ENCODE measurements around the gene MTIF3. TPM values are rescaled to one million over a fixed set of nuclear protein-coding genes. Genes with fewer than 3 reads are reported as not detected.

MTIF3 gene
- total RNA-seq, 1 experiment from 2014 or later: 42.0 TPM

DNA sequence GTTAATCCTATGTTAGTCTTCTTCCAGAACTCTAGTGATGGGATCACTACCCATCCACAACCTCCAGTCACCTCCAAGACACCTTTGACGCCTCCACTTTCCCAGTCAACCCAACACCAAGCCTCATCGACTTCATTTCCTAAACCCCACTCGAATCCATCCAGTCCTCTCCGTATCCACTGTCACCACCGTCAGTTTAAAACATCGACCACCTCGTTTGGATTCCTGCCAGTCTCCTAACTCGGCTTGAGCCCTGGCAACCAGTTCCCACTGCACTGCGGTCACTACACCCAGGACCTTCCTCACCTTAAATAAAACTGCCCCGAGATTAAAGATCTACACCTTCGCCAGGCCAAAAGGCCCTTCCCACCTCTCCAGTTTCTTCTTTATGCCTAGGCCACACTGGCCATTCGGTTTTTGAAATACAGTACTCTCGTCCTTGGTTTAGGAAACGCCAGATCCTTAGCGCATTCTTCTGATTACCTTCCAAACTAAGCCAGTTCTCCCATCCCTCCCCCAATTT lies 1.2 kb downstream of the MTIF3 start (continued):
- TF ChIP-seq, protein P1, sequence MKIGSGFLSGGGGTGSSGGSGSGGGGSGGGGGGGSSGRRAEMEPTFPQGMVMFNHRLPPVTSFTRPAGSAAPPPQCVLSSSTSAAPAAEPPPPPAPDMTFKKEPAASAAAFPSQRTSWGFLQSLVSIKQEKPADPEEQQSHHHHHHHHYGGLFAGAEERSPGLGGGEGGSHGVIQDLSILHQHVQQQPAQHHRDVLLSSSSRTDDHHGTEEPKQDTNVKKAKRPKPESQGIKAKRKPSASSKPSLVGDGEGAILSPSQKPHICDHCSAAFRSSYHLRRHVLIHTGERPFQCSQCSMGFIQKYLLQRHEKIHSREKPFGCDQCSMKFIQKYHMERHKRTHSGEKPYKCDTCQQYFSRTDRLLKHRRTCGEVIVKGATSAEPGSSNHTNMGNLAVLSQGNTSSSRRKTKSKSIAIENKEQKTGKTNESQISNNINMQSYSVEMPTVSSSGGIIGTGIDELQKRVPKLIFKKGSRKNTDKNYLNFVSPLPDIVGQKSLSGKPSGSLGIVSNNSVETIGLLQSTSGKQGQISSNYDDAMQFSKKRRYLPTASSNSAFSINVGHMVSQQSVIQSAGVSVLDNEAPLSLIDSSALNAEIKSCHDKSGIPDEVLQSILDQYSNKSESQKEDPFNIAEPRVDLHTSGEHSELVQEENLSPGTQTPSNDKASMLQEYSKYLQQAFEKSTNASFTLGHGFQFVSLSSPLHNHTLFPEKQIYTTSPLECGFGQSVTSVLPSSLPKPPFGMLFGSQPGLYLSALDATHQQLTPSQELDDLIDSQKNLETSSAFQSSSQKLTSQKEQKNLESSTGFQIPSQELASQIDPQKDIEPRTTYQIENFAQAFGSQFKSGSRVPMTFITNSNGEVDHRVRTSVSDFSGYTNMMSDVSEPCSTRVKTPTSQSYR (CRISPR knock-in tag; IDR thresholded peaks at IDR 0.05): no peak
- no peak for TF ChIP-seq RORB (CRISPR knock-in tag; IDR thresholded peaks at IDR 0.05)
- no peak for TF ChIP-seq JAZF1 (CRISPR knock-in tag; IDR thresholded peaks at IDR 0.05)
- no peak for TF ChIP-seq ZMAT4 (CRISPR knock-in tag; IDR thresholded peaks at IDR 0.05)
- TF ChIP-seq ETV6 (CRISPR knock-in tag; IDR thresholded peaks at IDR 0.05): no peak
- no peak for TF ChIP-seq NR2C2 (CRISPR knock-in tag; IDR thresholded peaks at IDR 0.05)

DNA sequence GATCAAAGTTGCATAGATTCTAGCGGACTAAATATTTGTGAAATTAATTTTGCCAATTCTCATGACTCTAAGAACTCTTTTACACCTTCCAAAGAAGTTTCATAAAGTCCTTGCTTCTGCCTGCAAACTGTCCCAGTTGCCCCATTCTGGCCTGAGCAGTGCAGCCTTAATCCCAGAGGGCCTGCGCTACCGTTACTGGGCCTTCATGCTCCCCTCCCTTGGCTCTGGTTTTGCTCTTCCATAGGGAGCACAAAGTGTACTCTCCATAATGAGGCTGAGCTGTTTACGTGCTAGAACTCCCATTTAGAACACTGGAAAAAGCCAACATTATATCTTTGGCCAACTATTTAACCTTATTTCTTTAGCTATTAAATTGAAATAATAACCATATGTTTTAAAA lies 2.1 kb downstream of the MTIF3 start:
- TF ChIP-seq TCF7 (CRISPR knock-in tag; IDR thresholded peaks at IDR 0.05; ENCODE audit: low read depth) (no peak), ZNF138 (CRISPR knock-in tag; conservative IDR thresholded peaks at IDR 0.05) (no peak), ZNF423 (CRISPR knock-in tag; IDR thresholded peaks at IDR 0.05) (no peak), TP53 (CRISPR knock-in tag; IDR thresholded peaks at IDR 0.05) (no peak), KAT7 (CRISPR knock-in tag; IDR thresholded peaks at IDR 0.05; ENCODE audit: borderline replicate concordance) (no peak), ZNF416 (CRISPR knock-in tag; IDR thresholded peaks at IDR 0.05) (no peak), EMX1 (CRISPR knock-in tag; IDR thresholded peaks at IDR 0.05) (no peak), ZNF317 (CRISPR knock-in tag; IDR thresholded peaks at IDR 0.05; ENCODE audit: borderline replicate concordance, low read depth) (no peak), ZBTB21 (CRISPR knock-in tag; IDR thresholded peaks at IDR 0.05; ENCODE audit: borderline replicate concordance) (no peak)
- TF ChIP-seq, protein P2, sequence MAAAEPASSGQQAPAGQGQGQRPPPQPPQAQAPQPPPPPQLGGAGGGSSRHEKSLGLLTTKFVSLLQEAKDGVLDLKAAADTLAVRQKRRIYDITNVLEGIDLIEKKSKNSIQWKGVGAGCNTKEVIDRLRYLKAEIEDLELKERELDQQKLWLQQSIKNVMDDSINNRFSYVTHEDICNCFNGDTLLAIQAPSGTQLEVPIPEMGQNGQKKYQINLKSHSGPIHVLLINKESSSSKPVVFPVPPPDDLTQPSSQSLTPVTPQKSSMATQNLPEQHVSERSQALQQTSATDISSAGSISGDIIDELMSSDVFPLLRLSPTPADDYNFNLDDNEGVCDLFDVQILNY (CRISPR knock-in tag; IDR thresholded peaks at IDR 0.05): no peak
- DNase-seq (ENCODE audit: low spot score) (no peak), ATAC-seq (no peak)
- POLR2A ChIA-PET: no interaction called here
- Mint-ChIP-seq H3K4me1 (peaks cover 21% of the 10 kb centered on the region), H3K27ac (no peak overlapping the region), H3K27me3 (ENCODE audit: low read depth) (no peaks in the 10 kb centered on the region; the same call in 1 of the 2 replicates), H3K9me3 (no peaks in the 10 kb centered on the region), H3K36me3 (peaks cover 2% of the 10 kb centered on the region; the same call in 1 of the 2 replicates), H3K4me3 (no peak overlapping the region)
- CTCF ChIA-PET: interaction anchor here (2.1 kb wide), 1 partner anchor 86 kb away, joined by 12 read pairs; no protein-coding TSS in a partner anchor

GRCh38 chr13:27446986-27447583 lies 3.3 kb downstream of the MTIF3 start:
- Mint-ChIP-seq H3K36me3 (peaks cover 2% of the 10 kb centered on the region; the same call in 1 of the 2 replicates), H3K4me3 (no peak overlapping the region), H3K27ac (no peak overlapping the region), H3K27me3 (ENCODE audit: low read depth) (no peaks in the 10 kb centered on the region; the same call in 1 of the 2 replicates), H3K9me3 (no peaks in the 10 kb centered on the region), H3K4me1 (peaks cover 29% of the 10 kb centered on the region)
- ChIA-PET CTCF (interaction anchor here (0.6 kb wide), 1 partner anchor 430 kb away, joined by 4 read pairs; no protein-coding TSS in a partner anchor), POLR2A (no interaction called here)
- ATAC-seq: no peak
- TF ChIP-seq ZNF416 (CRISPR knock-in tag; IDR thresholded peaks at IDR 0.05) (no peak), FOXK1 (CRISPR knock-in tag; IDR thresholded peaks at IDR 0.05) (no peak), MXD4 (CRISPR knock-in tag; IDR thresholded peaks at IDR 0.05; ENCODE audit: borderline replicate concordance) (no peak), TEAD4 (CRISPR knock-in tag; IDR thresholded peaks at IDR 0.05) (no peak), IRF2 (CRISPR knock-in tag; IDR thresholded peaks at IDR 0.05; ENCODE audit: borderline replicate concordance, low read depth) (no peak), ZNF425 (CRISPR knock-in tag; conservative IDR thresholded peaks at IDR 0.05) (no peak), NFATC4 (CRISPR knock-in tag; IDR thresholded peaks at IDR 0.05) (no peak), NFE2L1 (CRISPR knock-in tag; IDR thresholded peaks at IDR 0.05) (no peak), TP53 (CRISPR knock-in tag; IDR thresholded peaks at IDR 0.05) (no peak), FOXP1 (CRISPR knock-in tag; IDR thresholded peaks at IDR 0.05; ENCODE audit: borderline replicate concordance) (no peak)
- DNase-seq (ENCODE audit: low spot score): no peak
